IPS-15b (cell line): Measurements from ENCODE around the gene RBM5.

Source experiments
- H3K27me3 ChIP-seq: one replicate; pipeline ENCODE4 v1.6.1; 2013; ENCODE audit warnings: low read length; ENCODE audit not compliant: control insufficient read depth, insufficient read depth
- H3K36me3 ChIP-seq: one replicate; pipeline ENCODE4 v1.6.1; 2013; ENCODE audit warnings: low read length; ENCODE audit not compliant: control insufficient read depth, insufficient read depth
- H3K4me1 ChIP-seq: one replicate; pipeline ENCODE4 v1.6.1; 2013; ENCODE audit warnings: mild to moderate bottlenecking, low read length; ENCODE audit not compliant: control insufficient read depth, insufficient read depth
- H3K4me3 ChIP-seq: one replicate; pipeline ENCODE4 v1.5.1; 2013; ENCODE audit warnings: low read depth, low read length
- H3K9ac ChIP-seq: one replicate; pipeline ENCODE4 v1.6.1; 2013; ENCODE audit warnings: low read depth, mild to moderate bottlenecking, low read length
- H3K9me3 ChIP-seq: one replicate; pipeline ENCODE4 v1.6.1; 2013; ENCODE audit warnings: mild to moderate bottlenecking, low read length; ENCODE audit not compliant: control insufficient read depth, insufficient read depth

Gene RBM5

GRCh38 chr3:50122661-50123391 lies 34.1 kb downstream of the RBM5 start:
- Histone ChIP-seq H3K36me3 (peaks cover 8% of the 10 kb centered on the region), H3K9me3 (no peaks in the 10 kb centered on the region), H3K4me3 (no peak overlapping the region), H3K9ac (no peak overlapping the region), H3K4me1 (peaks cover 15% of the 10 kb centered on the region), H3K27me3 (no peaks in the 10 kb centered on the region)

DNA sequence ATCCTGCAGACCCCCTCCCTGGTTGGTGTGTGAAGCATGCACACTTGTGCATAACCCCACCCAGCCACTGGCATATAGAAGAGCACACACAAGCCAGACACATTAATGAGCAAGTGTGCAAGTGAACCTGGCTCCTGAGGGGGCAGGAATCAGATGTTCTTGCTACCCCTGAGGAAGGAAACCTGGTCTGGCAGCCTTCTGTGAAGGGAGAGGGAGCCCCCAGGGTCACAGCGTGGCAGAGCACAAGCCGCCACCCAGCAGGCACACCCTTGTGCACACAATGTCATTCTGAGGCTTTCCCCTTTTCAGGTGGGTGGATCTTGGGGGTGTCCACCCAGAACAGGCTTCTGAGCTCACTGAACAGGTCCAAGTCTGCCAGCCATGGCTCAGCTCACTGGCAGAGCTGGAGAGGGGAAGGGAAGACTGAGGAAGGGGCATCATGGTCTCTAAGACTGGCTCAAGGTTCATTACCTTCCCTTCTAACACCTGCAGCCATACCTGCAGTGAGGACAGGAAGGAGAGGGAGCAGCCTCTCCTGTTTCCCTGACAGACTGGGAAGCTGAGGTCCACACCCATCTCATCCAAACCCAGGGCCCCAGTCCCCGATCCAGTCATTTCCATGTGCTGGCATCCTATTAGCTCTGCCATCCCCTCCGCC lies 34.8 kb downstream of the RBM5 start:
- H3K27me3 ChIP-seq: no peaks in the 10 kb centered on the region
- H3K36me3 ChIP-seq: peaks cover 1% of the 10 kb centered on the region
- no peak overlapping the region for H3K9ac ChIP-seq
- H3K9me3 ChIP-seq: no peaks in the 10 kb centered on the region
- H3K4me3 ChIP-seq: no peak overlapping the region
- peaks cover 15% of the 10 kb centered on the region for H3K4me1 ChIP-seq

DNA sequence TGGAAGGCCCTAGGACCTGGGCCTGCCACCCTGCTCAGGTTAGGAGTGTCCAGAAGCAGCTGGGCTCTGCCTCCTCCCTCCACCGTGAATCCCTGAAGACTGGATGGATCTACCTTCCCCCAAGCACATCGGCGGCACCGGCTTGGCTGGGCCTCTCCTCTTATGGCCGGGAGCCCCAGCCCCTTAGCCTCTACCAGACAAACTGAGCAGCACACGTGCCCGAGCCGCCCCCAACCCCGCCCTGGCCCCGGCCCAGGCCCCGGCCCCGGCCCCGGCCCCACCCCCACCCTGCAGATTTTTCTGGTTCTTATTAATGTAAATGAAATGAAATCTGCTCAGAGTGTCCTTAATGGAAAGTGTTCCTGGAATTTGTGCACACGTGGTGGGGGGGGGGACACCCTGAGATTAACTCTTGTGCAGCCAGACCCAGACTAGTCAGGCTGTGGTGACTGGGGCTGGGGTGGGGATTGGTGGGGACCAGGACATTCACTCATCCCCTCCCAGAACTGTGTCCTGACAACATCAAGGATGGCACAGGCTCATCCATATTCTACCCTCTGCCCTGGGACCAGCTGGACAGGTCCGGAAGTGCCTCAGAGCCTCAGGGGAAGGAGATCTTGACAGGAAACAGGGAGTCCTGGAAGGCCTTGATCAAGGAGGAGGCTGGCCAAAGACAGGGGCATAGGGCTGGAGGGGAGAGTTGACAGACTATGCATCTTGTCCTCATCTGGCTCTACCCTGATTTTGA lies 35.5 kb downstream of the RBM5 start:
- H3K27me3 ChIP-seq: no peaks in the 10 kb centered on the region
- H3K9me3 ChIP-seq: no peaks in the 10 kb centered on the region
- H3K4me3 ChIP-seq: no peak overlapping the region
- H3K4me1 ChIP-seq: peaks cover 15% of the 10 kb centered on the region
- H3K9ac ChIP-seq: no peak overlapping the region
- no peaks in the 10 kb centered on the region for H3K36me3 ChIP-seq

GRCh38 chr3:50124800-50125178 lies 36.1 kb downstream of the RBM5 start:
- H3K4me1 ChIP-seq: peaks cover 15% of the 10 kb centered on the region
- no peaks in the 10 kb centered on the region for H3K36me3 ChIP-seq
- H3K9ac ChIP-seq: no peak overlapping the region
- H3K4me3 ChIP-seq: no peak overlapping the region
- no peaks in the 10 kb centered on the region for H3K9me3 ChIP-seq
- H3K27me3 ChIP-seq: no peaks in the 10 kb centered on the region

DNA sequence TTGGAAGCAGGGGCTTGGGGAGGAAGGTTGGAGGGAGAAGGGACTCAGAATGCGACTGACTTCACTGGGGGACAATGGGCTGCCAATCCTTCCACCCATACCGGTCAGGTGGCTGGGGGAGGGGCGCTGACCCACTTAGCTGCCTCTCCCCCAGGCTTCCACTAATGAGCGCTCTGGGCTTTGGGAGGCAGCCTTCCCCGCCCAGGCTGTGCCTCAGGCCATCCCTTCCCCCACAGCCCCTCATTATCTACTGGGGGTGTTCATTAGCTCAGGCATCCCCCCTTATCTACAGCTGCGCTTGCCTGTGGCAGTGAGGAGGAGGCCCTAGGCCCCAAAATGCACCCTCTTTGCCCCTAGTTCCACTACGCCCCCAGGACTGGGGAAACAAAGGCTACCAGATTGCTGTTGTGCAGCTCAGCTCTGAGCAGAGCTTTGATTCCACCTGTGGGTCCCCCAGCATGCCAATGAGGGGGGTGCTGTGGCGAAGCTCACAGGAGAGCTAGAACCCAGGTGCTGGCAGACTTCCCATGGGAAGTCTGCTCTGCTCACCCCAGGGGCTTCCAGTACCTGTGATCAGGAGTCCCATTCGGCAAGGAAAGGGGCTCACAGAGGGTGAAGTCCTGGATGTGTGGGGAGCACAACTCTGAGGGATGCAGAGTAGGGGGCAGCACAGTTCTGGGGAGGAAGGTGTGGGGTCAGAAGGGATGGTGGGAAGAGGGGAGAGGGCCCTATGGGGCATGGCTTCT lies 37.0 kb downstream of the RBM5 start:
- no peaks in the 10 kb centered on the region for H3K9me3 ChIP-seq
- H3K4me3 ChIP-seq: no peak overlapping the region
- no peaks in the 10 kb centered on the region for H3K36me3 ChIP-seq
- no peak overlapping the region for H3K9ac ChIP-seq
- peaks cover 15% of the 10 kb centered on the region for H3K4me1 ChIP-seq
- no peaks in the 10 kb centered on the region for H3K27me3 ChIP-seq

- no peak overlapping the region for H3K9ac ChIP-seq
- H3K4me3 ChIP-seq: no peak overlapping the region
- no peaks in the 10 kb centered on the region for H3K36me3 ChIP-seq
- peaks cover 15% of the 10 kb centered on the region for H3K4me1 ChIP-seq
- H3K27me3 ChIP-seq: no peaks in the 10 kb centered on the region
- no peaks in the 10 kb centered on the region for H3K9me3 ChIP-seq
Observed at GRCh38 chr3:50126287-50127211, 37.8 kb downstream of the RBM5 start.

DNA sequence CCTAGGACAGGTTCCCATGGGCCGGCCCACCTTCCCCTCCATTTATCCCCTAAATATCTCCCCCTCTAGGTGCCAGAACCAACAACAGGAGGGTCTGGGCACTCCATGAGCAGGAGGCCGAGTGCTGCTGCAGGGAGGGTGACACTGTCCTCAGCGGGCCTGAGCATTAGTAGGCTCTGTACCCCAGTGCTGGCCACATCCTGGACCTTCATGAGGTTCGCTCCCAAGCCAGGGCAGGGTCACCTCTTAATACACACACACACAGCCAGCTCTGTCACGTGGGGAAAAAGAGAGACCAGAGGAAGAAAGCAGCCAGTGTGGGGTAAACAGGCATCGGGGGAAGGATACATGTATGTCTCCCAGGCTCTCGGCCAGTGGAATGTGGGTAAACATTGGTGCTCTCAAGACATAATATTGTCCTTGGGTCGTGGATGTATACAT lies 38.6 kb downstream of the RBM5 start:
- Histone ChIP-seq H3K4me1 (peaks cover 15% of the 10 kb centered on the region), H3K36me3 (no peaks in the 10 kb centered on the region), H3K9ac (no peak overlapping the region), H3K9me3 (no peaks in the 10 kb centered on the region), H3K27me3 (no peaks in the 10 kb centered on the region), H3K4me3 (no peak overlapping the region)

GRCh38 chr3:50128001-50128400 lies 39.3 kb downstream of the RBM5 start:
- Histone ChIP-seq H3K36me3 (no peaks in the 10 kb centered on the region), H3K27me3 (no peaks in the 10 kb centered on the region), H3K9me3 (no peaks in the 10 kb centered on the region), H3K4me1 (peaks cover 15% of the 10 kb centered on the region), H3K4me3 (no peak overlapping the region), H3K9ac (no peak overlapping the region)

DNA sequence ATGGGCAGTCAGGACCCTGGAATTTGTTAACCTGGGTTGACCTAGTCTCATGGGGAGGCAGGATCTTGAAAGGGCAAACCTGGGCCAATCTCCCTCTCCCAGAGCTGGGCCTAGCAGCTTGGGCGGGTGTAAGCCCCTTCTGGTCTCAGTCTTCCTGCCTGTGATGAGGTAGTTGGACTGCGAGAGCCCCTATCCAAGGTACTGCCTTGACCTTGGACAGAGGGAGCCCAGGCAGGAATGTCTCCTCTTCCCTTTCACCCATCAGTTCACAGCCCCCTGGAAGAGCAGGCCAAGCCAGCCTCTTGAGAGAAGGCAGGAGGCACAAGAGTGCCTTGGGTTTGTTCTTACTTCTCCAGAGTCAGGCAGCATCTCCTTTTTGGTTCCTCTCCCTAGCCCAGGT lies 41.7 kb downstream of the RBM5 start:
- Histone ChIP-seq H3K36me3 (no peaks in the 10 kb centered on the region), H3K9ac (no peak overlapping the region), H3K27me3 (no peaks in the 10 kb centered on the region), H3K4me3 (no peak overlapping the region), H3K9me3 (no peaks in the 10 kb centered on the region), H3K4me1 (peaks cover 10% of the 10 kb centered on the region)

DNA sequence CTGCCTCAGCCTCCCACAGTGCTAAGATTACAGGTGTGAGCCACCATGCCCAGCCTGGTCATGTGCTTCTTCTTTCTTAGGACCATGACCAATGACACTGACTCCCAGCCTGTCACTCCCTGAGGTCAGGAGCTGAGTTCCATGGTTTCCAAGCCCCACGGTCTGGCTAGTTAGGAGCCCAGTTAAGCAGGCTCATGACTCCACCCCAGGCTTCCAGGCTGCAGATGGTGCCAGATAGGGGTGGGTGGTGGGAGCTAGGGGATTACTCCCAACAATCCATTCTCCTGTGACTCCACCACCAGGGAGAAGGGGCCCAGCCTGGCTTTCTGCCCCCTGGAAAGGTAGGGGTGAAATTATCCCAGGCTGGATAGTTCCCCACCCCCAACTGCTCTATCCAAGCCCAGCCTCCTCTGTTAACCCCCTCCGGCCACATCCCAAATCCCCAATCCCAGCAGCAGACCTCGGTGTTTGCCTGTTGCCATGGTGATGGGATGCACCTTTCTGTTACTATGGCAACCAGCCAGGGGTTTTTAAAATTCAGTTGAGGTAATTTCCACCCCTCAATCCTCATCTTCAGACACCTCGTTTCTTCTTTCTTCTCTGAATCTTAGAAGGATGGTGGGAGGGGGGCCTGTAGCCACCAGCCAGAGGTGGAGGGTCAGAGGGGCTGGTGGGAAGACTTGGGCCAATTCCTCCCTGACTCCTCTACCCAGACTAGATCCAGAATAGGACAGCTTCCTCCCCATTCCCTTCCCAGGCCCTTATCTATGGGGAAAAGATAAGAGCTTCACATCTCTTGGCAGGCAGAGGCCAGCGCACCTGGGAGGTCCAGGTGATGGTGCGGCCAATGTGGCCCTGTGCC lies 43.9 kb downstream of the RBM5 start:
- H3K9ac ChIP-seq: no peak overlapping the region
- H3K27me3 ChIP-seq: no peaks in the 10 kb centered on the region
- no peaks in the 10 kb centered on the region for H3K9me3 ChIP-seq

More for the DNA sequence above, 43.9 kb downstream of the RBM5 start:
- H3K4me3 ChIP-seq: no peak overlapping the region
- H3K36me3 ChIP-seq: no peaks in the 10 kb centered on the region
- no peaks in the 10 kb centered on the region for H3K4me1 ChIP-seq
